Right ventricle myocardium inferior (tissue), 1 donor: ENCODE measurements around the gene RUNX3. TPM values are rescaled to one million over a fixed set of nuclear protein-coding genes. Genes with fewer than 3 reads are reported as not detected.
"Not testable (repeated sequence)": the region's sequence is repeated elsewhere in the genome, so short reads cannot be mapped to it uniquely, and the experiment has no call there.

Experiments used
- ATAC-seq: fragments of 200-7000 bp; cut with Tn5 transposase; one replicate; pipeline ENCODE4 v1.9.1; 2020; ENCODE audit warnings: mild to moderate bottlenecking, moderate library complexity
- DNase-seq: peaks from one replicate; pipeline ENCODE4 v3.0.0; 2021; ENCODE audit errors: missing footprints
- intact Hi-C: fragments of 100-400 bp; cut with DNase I; formaldehyde crosslinking; loops from one replicate; pipeline ENCODE4 v1.11.0; 2022
- total RNA-seq: library from RNA; stranded (reverse); fragmentation: NEBNext Ultra II Directional; extraction: Animal tissue kit (Norgen Biotek cat#: 25700); gene quantifications from one replicate; pipeline ENCODE4 v1.2.1, GENCODE V29; 2021
- donor health status: DM: no; HTN: yes; CAD: no; lungs with severe emphysema.

RUNX3 gene
- total RNA-seq, 1 donor from 2014 or later = 1.8 TPM

DNA sequence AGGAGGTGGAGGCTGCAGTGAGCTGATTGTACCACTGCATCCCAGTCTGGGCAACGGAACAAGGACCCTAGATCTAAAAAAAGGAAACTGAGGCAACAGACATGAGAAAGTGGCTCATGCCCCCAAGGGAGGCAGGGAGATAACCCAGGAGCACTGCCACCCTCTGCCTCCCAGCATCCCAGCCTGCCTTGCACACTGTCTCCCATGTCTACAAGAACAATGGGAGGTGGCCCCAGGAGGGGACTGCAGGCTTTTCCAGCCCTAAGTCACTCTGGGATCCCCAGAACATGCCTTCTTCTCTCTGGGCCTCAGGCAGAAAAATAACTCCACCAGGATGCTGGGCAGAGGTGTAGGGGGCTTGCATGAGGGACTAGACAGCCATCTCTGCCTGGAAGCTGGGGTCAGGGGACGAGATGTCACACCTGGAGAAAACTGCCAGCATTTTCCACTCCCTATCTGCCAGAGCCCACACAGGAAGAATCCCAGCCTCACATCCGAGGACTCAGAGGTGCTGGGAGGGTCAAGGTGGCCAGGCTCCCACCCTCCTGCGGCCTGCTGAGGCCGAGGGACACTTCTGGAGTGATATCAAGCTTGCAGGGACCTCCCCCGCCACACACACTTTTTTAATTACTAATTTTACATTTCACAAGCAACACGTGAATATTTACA lies 21.4 kb downstream of the RUNX3 start:
- no peak for ATAC-seq
- no peak for DNase-seq
- intact Hi-C loops = no loop called here

DNA sequence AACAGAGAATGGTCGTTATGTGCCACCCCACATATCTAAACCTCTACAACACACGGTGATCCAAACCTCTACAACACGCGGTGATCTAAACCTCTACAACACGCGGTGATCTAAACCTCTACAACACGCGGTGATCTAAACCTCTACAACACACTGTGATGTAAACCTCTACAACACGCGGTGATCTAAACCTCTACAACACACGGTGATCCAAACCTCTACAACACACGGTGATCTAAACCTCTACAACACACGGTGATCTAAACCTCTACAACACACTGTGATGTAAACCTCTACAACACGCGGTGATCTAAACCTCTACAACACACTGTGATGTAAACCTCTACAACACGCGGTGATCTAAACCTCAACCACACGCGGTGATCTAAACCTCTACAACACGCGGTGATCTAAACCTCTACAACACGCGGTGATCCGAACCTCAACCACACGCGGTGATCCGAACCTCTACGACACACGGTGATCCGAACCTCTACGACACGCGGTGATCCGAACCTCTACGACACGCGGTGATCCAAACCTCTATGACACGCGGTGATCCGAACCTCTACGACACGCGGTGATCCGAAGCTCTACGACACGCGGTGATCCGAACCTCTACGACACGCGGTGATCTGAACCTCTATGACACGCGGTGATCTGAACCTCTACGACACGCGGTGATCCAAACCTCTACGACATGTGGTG lies 22.3 kb downstream of the RUNX3 start:
- intact Hi-C loops, ATAC-seq, DNase-seq: not testable (repeated sequence)

DNA sequence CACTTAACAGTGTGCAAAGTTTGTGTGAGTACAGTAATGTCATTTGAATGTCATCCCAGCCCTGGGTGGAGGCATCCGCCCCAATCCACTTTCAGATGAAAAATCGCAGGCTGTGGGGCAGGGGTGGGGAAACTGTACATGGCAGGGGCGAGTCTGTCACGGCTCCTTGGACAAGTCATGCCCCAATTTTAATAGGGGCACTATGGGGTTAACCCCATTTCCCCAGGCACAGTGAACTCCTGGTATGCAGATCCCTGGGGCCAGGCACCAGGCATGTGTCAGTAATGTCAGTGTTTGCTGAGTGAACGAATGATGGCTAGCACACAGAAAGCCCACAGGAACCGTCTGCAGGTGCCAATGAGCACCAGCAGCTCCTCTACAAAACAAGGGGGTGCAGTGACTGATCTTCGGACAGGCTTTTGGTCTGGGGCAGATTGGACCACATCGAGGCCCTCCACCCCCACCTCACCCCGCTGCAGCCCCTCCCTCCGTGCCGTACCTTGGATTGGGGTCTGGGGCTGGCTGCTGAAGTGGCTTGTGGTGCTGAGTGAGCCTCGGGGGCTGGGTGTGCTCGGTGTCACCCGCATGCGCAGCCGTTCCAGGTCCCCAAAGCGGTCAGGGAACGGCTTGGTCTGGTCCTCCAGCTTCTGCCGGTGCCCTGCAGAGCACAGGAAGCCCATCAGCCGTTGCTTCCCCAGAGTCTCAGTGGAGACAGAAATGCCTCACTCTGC lies 23.2 kb downstream of the RUNX3 start:
- intact Hi-C loops = no loop called here
- DNase-seq (no peak), ATAC-seq (no peak)

DNA sequence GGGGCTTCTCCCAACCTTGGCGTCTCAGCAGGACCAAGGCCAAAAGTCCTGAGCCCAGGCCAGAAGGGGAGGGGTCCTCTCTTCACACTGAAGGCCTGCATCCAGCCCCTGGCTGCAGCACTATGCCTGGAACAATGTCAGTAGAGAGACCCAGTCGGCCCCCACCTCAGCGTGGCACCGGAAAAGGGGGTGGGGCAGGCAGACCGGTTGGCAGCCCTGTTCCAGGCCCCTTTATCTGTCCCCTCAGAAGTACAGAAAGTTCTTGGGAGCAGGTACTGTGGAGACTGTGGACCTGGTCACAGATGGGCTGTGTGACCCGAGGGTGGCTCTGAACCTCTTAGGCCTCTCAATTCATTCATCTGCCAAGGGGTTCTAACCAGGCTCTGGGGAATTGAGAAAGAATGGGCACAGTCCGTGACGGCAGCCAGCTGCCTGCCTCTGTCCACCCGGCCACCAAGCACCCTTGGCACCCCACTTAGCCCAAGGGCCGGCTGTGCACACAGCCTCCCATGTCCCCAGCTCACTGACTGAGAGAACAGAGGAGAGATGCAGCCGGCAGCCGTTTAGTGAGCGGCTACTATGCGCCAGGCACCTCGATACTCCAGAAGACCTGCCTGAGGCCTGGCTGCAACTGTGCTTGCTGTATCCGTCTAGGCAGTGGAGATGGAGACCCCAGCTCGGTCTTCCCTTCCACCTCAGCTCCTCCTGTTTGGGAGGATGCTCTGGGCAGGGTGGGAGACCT lies 23.9 kb downstream of the RUNX3 start:
- ATAC-seq (no peak), DNase-seq (no peak)
- intact Hi-C loops = no loop called here

DNA sequence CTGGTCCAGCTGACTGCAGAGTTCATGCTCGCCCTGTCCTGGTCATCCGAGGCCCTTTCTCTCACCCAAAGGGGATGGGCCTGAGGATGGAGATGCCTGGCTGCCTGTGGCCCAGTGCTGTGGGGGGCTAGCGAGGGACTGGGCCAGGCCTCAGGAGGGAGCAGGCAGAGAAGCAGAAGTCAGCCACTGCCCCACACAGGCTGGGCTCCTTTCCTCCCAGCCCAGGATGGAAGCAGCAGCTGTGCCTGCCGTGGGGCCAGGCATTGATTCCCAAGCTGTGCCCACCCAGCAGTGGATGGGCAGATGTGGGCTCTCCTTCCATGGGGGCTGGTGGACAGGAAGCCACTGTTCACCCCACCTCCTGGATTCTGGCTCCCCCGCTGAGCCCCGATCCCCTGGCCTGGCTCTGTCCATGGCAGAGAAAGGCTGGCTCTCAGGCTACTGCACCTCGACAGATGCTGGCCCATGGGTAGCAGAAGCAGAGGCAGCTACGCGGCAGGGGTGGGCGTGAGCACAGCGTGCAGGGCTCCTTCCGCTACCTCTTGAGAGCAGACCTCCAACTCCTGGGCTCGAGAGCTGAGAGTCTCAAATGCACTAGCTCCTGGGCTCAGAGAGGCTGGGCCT lies 24.6 kb downstream of the RUNX3 start:
- DNase-seq = no peak
- intact Hi-C loops = no loop called here
- no peak for ATAC-seq

DNA sequence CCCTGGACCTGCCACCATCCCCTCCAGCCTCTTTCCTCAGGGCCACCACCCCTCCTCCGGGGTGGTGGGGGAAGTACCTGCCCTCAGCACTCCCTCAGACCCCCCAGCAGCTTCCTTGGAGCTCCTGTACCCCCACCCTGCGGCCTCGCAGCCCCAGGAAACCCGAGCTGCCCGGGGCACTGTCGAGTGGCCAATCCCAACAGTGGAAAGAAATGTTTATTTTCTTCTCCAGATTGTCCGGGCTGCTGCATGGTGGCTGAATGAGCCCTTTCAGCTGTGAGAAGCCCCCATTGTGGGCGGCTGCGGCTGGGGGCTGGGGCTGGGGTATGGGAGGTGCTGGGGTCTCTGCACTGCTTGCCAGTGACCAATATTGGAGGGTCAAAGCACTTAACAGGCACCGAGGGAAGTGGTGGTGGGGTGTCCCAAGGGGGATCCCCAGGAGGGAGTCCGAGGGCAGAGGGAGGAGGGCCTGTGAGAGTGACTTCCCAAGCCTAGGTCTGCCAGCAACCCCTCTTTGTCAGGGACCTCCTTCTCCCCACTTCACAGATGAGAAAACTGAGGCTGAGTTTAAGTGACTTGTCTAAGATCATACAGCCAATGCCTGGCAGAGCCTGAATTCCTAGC lies 25.2 kb downstream of the RUNX3 start:
- DNase-seq (no peak), ATAC-seq (no peak)
- intact Hi-C loops = no loop called here

DNA sequence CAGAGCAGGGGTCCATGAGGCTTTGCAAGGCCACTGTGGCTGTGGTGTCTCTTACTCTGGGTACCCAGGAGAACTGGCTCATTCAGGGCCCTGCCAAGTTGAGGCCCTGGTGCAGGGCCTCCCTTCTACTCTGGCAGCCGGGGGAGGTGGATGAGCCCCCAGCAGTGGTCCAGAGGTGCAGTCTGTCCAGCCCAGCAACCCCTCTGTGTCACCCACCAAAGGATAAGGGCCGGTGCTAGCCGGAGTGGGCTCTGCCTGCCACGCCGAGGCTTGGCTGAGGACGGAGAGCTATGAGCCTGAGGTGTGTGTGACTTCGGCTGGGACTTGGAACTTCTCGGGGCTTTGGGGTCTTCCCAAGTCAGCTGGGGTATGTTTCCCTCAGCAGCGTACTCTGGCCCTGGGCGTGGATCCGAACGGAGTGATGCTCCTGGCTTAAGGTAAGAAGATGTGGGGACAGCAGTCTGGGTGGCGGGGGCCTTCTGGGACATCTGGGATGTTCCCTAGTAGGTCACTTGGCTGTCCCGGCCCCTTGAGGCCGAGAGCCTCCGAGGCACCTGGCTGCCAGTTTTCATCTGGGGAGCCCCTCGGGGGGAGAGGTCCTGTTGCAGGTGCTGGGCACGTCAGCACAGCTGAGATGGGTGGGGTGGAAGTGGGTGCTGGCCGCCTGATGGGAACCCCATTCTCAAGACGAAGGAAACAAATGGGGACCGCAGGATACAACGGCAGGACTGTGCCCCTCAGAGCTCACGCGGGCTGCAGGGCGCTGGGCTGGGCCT lies 25.9 kb downstream of the RUNX3 start:
- intact Hi-C loops = no loop called here
- DNase-seq (no peak), ATAC-seq (no peak)

DNA sequence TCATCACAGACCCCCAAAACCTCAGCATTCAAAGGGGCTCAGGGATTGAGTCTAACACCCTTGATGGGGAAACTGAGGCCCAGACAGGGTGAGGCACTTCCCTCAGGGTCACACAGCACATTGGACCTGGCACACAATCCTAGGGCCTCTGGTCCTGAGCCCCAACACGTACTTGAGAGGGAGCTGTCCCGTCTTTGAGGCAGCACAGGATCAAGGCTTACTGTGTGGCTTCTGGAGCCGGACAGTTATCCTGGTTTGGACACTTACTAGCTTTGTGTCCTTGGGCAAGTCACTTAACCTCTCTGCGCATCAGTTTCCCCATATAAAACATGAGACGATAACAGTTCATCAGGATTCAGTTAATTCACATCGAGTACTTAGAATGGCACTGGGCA lies 26.5 kb downstream of the RUNX3 start:
- intact Hi-C loops = no loop called here
- DNase-seq = no peak
- no peak for ATAC-seq

DNA sequence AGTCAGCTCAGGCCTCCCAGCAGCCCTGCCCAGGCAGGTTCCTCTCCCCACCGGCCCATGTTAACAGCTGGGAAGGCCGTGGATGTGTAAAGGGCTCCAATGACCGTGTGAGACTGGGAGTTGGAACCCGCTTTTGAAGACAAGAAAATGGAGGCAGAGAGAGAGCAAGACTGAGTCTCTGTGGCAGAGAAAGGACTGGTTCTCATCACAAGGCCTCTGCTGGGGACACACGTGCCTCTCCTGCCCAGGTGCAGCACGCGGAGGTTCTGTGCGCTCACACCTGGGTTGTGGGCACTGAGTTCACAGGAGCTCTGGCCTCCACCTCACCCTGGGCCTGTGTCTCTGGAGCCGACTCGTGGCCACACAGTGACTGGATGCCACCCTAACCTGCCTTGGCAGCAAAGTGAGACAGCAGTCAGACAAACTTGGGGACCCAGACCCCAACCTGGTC lies 27.0 kb downstream of the RUNX3 start:
- intact Hi-C loops = no loop called here
- DNase-seq (no peak), ATAC-seq (no peak)

DNA sequence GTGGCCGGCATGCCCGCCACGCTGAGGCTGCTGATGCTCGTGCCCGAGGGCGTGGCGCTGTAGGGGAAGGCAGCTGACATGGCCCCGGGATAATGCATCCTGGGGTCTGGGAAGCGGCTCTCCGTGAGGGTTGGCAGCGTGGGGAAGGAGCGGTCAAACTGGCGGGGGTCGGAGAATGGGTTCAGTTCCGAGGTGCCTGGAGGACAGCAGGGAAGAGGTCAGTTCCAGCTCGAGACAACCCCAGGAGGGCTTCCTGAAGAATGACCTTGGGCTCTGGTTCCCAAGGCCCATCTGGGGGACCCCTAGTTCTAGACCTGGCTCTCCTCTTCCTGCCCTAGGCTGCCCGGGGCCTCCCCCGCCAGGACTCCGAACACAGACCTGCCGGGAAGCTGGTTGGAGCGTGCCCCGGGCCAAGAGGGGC lies 27.6 kb downstream of the RUNX3 start:
- DNase-seq (no peak), ATAC-seq (no peak)
- intact Hi-C loops = no loop called here

DNA sequence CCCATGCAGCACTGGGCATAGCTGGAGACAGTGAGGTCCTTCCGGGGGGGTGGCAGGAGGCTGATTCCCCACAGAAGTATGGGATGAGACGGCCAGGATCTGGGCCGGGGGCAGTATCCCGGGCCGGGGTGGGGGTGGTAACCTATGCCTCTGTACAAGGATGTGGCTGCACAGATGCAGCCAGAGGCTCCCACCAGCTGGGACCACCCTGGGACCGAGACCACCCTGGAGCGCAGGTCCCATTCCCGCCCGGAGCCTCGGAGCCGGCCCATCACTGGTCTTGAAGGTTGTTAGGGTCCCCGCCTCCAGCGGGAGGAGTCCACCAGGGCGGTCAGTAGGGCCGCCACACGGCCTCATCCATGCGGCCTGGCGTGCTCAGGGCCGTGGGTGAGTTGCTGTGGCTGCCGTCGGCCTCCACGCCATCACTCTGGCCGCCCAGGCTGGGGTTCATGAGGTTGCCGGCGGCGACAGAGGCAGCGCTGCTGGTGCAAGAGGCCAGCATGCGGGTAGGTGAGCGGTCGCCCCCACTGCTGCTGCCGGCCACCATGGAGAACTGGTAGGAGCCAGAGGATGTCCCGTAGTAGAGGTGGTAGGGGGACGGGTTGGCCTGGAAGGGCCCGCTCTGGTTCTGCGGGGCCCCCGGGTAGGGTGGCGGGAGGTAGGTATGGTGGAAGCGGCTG lies 28.1 kb downstream of the RUNX3 start:
- ATAC-seq = no peak
- no peak for DNase-seq
- intact Hi-C loops = no loop called here

DNA sequence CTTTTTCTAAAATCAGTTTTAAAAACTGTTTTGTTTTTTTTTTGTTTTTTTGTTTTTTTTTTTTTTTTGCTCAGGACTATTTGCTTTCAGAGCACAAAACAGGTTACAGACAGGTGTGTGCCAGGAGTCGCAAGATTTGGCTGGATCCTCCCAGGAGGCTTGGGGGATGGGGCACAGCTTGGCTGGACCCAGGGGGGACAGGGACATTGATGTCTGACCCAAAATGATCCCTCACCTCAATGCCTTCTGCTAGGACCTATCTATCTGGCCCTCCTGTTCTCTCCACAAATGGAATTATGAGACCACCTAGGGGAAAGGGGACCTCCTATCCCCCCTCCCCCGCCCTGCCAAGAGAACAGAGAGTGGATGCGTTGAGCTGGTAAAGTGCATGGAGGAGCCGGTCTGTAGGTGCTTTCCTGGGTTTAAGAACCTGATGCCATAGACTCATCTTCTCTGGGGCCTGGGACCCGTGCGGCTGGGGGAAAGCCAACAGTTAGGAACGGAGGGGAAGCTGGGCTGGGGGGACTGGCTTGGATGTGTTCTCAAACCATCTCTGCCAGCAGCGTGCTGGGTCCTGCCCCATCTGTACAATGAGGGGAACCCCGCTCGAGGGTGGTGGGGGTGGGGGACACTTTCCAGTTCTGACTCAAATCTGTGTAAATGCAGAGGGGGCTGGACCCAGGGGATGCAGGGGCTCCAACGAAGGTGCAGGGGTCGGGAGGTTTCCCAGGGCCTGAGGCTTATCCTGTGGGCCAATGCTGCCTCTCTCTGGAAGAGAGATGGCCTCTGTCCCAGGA lies 28.9 kb downstream of the RUNX3 start:
- ATAC-seq (no peak), DNase-seq (no peak)
- intact Hi-C loops = no loop called here

DNA sequence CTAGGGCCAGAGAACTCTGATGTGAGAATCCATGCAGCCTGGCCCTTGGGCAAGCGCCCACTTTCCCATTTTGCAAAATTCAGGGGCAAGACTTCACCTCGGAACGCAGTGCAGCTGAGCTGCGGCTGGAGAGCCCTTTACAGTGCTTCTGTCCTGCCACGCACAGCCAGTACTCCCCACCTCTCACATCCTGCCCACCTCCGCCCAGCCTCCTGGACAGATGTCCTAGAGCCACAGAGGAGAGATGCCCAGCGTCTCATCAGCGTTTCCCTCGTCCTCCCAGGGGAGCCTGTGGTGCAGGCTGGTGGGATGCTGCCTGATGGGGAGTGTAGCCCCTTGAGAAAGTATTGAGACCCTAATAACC lies 29.6 kb downstream of the RUNX3 start:
- no peak for DNase-seq
- ATAC-seq = no peak
- intact Hi-C loops = no loop called here

DNA sequence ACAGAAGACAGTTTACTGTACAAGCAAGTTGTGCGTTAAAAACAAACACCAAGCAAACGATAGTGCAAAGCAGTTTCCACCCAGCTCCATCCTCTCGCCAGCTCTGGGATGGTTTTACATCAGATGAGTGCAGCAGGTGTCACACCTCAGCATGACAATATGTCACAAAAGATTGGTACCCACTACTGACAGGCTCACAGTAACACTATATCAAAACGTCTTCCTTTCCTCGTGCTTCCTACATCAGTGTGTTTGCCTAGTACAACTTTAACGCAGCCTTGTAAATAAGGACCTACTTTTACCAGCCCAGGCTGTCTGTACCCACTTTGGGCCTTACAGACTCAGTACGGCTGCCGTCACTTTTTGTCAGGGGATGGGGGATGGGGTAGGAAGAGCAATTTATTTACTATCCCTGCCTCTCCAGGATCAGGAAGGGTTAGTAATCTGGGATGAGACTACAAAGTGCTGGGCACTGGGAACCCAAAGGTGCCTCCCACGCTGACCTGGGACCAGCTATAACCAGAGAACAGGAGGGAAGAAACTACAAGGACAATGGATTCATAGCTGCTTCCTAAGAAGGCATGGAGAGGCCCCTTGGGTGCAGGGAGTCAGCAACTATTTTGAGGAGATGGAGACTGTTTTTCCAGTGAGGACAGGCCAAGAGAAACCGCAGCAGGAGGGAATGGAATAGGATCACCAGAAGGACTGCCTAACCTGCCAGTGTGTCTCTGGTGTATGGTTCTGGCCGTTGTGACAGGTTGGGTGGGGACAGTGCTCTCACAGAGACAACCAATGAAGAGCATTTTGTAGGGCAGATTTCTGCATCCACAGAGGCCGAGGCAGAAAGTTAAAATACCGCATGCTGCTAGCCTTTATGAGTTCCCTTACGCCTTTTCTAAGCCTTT lies 30.2 kb downstream of the RUNX3 start:
- DNase-seq (no peak), ATAC-seq (no peak)
- intact Hi-C loops = no loop called here

DNA sequence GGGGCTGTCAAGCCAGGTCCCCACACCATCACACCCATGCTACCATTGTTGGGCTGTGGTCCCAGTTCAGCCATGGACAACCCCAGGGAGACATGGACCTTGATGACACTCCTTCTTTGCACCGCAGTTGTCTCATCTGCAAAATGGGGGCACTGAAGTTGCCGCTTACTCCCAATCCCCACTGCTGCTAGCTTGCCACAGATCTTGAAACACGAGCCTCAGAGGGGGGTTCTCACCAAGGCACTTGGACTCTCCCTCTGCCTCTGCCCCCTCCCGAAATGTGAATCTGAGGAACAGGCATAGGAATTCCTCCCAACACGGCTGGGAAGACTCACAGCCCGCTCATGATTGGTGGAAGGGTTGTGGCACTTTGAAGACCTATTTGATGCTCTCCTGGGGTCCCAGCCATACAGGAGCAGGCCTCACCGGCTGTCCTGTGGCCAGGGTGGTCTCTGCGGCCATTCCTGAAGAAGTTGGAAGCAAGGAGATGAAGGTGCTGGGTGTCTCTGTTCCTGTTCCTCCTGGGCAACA lies 31.1 kb downstream of the RUNX3 start:
- no peak for DNase-seq
- intact Hi-C loops = no loop called here
- no peak for ATAC-seq
